MCF 10A (cell line): ENCODE data around the gene TMEM245. TPM values are rescaled to one million over a fixed set of nuclear protein-coding genes. Genes with fewer than 3 reads are reported as not detected.

Experiments used
- BruUV-seq: library from RNA; stranded (reverse); fragments of 400-500 nt; replicated peaks from 2 replicates; lab custom pipeline; 2021; lab: Mats Ljungman, UMichigan
- CTCF ChIA-PET: fragments of 300-600 bp; sonication (Branson Sonifier 250); formaldehyde crosslinking; extraction: SDS; loops from one replicate; lab custom pipeline; 2021; ENCODE audit warnings: antibody characterized with exemption, inconsistent platforms; lab: Yijun Ruan, JAX
- POLR2A ChIA-PET: fragments of 300-600, 350-650 bp; sonication (Branson Sonifier 250); formaldehyde crosslinking; extraction: SDS; loops from one replicate; lab custom pipeline; 2020; ENCODE audit warnings: antibody characterized with exemption, inconsistent platforms; lab: Yijun Ruan, JAX
- DNase-seq: peaks from one replicate; pipeline ENCODE4 v3.0.0-alpha.2; 2018; ENCODE audit not compliant: unreplicated experiment
- H3K27ac Mint-ChIP-seq: one replicate; pipeline ENCODE4 v1.8.0; 2022; ENCODE audit warnings: mild to moderate bottlenecking, low read depth, mixed read lengths; ENCODE audit not compliant: unreplicated experiment
- H3K27me3 Mint-ChIP-seq: one replicate; pipeline ENCODE4 v1.8.0; 2022; ENCODE audit warnings: mixed read lengths; ENCODE audit not compliant: insufficient read depth, unreplicated experiment
- H3K36me3 Mint-ChIP-seq: one replicate; pipeline ENCODE4 v1.8.0; 2022; ENCODE audit warnings: mild to moderate bottlenecking, moderate library complexity, mixed read lengths; ENCODE audit not compliant: insufficient read depth, unreplicated experiment
- H3K4me1 Mint-ChIP-seq: one replicate; pipeline ENCODE4 v1.8.0; 2022; ENCODE audit warnings: mixed read lengths; ENCODE audit not compliant: insufficient read depth, unreplicated experiment
- H3K4me3 Mint-ChIP-seq: one replicate; pipeline ENCODE4 v1.8.0; 2022; ENCODE audit warnings: mild to moderate bottlenecking, moderate library complexity, mixed read lengths; ENCODE audit not compliant: unreplicated experiment
- H3K9me3 Mint-ChIP-seq: one replicate; pipeline ENCODE4 v1.8.0; 2022; ENCODE audit warnings: mixed read lengths; ENCODE audit not compliant: unreplicated experiment
- CTCF ChIP-seq: fragments of 200-600 bp; IDR thresholded peaks from one replicate; pipeline ENCODE4 v1.8.0; 2022; ENCODE audit warnings: antibody characterized with exemption, mild to moderate bottlenecking; ENCODE audit not compliant: unreplicated experiment
- intact Hi-C: fragments of 100-400 bp; cut with micrococcal nuclease; formaldehyde crosslinking; loops from 2 replicates; pipeline ENCODE4 v1.14.1; 2022
- total RNA-seq: library from RNA; stranded (reverse); gene quantifications from 2 replicates; pipeline ENCODE4 v1.2.3, GENCODE V29; 2022

Gene TMEM245
- total RNA-seq, 1 experiment from 2014 or later: 35.0 TPM

- H3K27ac Mint-ChIP-seq: peak overlapping the region; percentile 87
- peak; percentile 9 for DNase-seq
- no TSS peak for BruUV-seq
- no peaks in the 10 kb centered on the region for H3K27me3 Mint-ChIP-seq
- no peaks in the 10 kb centered on the region for H3K9me3 Mint-ChIP-seq
- TF ChIP-seq CTCF: no peak
- peaks cover 24% of the 10 kb centered on the region for H3K4me1 Mint-ChIP-seq
- CTCF ChIA-PET: interaction anchor here (0.6 to 1.4 kb wide), 5 partner anchors 14 to 1475 kb away, joined by 3 to 5 read pairs (median 3); no protein-coding TSS in a partner anchor
- POLR2A ChIA-PET: interaction anchor here (0.6 to 2.9 kb wide), 13 partner anchors 9 to 307 kb away, joined by 3 to 26 read pairs (median 4); partner anchors contain the start of genes ABITRAM and TMEM245
- peaks cover 17% of the 10 kb centered on the region for H3K36me3 Mint-ChIP-seq
- intact Hi-C loops: loop anchor here (5.0 kb wide), 1 partner anchor 306 kb away; no protein-coding TSS in a partner anchor
- peak overlapping the region; percentile 84 for H3K4me3 Mint-ChIP-seq
These were observed 108.5 kb downstream of the TMEM245 start for GRCh38 chr9:109011231-109011671.

- TF ChIP-seq CTCF: no peak
- intact Hi-C loops: loop anchor here (5.0 kb wide), 1 partner anchor 307 kb away; no protein-coding TSS in a partner anchor
- peaks cover 17% of the 10 kb centered on the region for H3K36me3 Mint-ChIP-seq
- peak overlapping the region; percentile 87 for H3K27ac Mint-ChIP-seq
- POLR2A ChIA-PET: interaction anchor here (0.6 to 2.9 kb wide), 15 partner anchors 9 to 470 kb away, joined by 3 to 26 read pairs (median 4); partner anchors contain the start of gene TMEM245
- no peaks in the 10 kb centered on the region for H3K27me3 Mint-ChIP-seq
- BruUV-seq: no TSS peak
- peaks cover 24% of the 10 kb centered on the region for H3K4me1 Mint-ChIP-seq
- peak overlapping the region; percentile 19 for H3K4me3 Mint-ChIP-seq
- H3K9me3 Mint-ChIP-seq: no peaks in the 10 kb centered on the region
- peak; percentile 83 for DNase-seq
- CTCF ChIA-PET: interaction anchor here (0.6 to 1.4 kb wide), 2 partner anchors 56 to 1474 kb away, joined by 3 read pairs; no protein-coding TSS in a partner anchor
These were observed 109.0 kb downstream of the TMEM245 start for GRCh38 chr9:109010746-109011145.

GRCh38 chr9:109005678-109006077 lies 114.1 kb downstream of the TMEM245 start:
- DNase-seq: no peak
- Mint-ChIP-seq H3K27me3 (no peaks in the 10 kb centered on the region), H3K9me3 (no peaks in the 10 kb centered on the region), H3K36me3 (peaks cover 12% of the 10 kb centered on the region), H3K27ac (no peak overlapping the region), H3K4me3 (no peak overlapping the region), H3K4me1 (peaks cover 11% of the 10 kb centered on the region)
- BruUV-seq: no TSS peak
- CTCF ChIA-PET: interaction anchor here (0.6 to 0.9 kb wide), 2 partner anchors 23 to 53 kb away, joined by 3 to 6 read pairs; no protein-coding TSS in a partner anchor
- POLR2A ChIA-PET: interaction anchor here (0.9 kb wide), 1 partner anchor 9 kb away, joined by 4 read pairs; no protein-coding TSS in a partner anchor
- intact Hi-C loops: no loop called here
- no peak for TF ChIP-seq CTCF

GRCh38 chr9:109003116-109003515 lies 116.6 kb downstream of the TMEM245 start:
- Mint-ChIP-seq H3K36me3 (peaks cover 12% of the 10 kb centered on the region), H3K4me3 (no peak overlapping the region), H3K9me3 (no peaks in the 10 kb centered on the region), H3K27ac (no peak overlapping the region), H3K4me1 (peaks cover 12% of the 10 kb centered on the region), H3K27me3 (no peaks in the 10 kb centered on the region)
- intact Hi-C loops: no loop called here
- no TSS peak for BruUV-seq
- no peak for DNase-seq
- no peak for TF ChIP-seq CTCF
- ChIA-PET CTCF (interaction anchor here (0.6 to 0.7 kb wide), 2 partner anchors 33 to 225 kb away, joined by 3 to 5 read pairs; no protein-coding TSS in a partner anchor), POLR2A (no interaction called here)
